Liver (tissue), 9 donors: Measurements from ENCODE around the gene MPRIP. TPM values are rescaled to one million over a fixed set of nuclear protein-coding genes. Genes with fewer than 3 reads are reported as not detected.

ENCODE experiments used
- DNase-seq: peaks from one replicate; pipeline ENCODE4 v3.0.0-alpha.2; 2017; ENCODE audit warnings: low spot score
- H3K27ac ChIP-seq, 2 donors: one replicate each; pipeline ENCODE4 v1.7.0; 2013; ENCODE audit warnings: inconsistent platforms in 2 of 2, low read length in 2 of 2, control low read depth in 1 of 2, low read depth in 1 of 2, mild to moderate bottlenecking in 1 of 2
- H3K27me3 ChIP-seq, 4 donors: one replicate each; pipeline versions ENCODE4 v1.6.1 to v1.7.0; 2013; ENCODE audit warnings: low read length in 3 of 4, inconsistent platforms in 1 of 4, mild to moderate bottlenecking in 1 of 4, moderate library complexity in 1 of 4; ENCODE audit not compliant: control insufficient read depth in 4 of 4, insufficient read depth in 4 of 4
- H3K36me3 ChIP-seq, 4 donors: one replicate each; pipeline versions ENCODE4 v1.6.1 to v1.7.0; 2013; ENCODE audit warnings: low read length in 3 of 4, mild to moderate bottlenecking in 3 of 4, low read depth in 1 of 4, moderate library complexity in 1 of 4; ENCODE audit not compliant: control insufficient read depth in 4 of 4, insufficient read depth in 3 of 4
- H3K4me1 ChIP-seq, 4 donors: one replicate each; pipeline versions ENCODE4 v1.6.1 to v1.7.0; 2013; ENCODE audit warnings: low read length in 3 of 4, mild to moderate bottlenecking in 3 of 4, moderate library complexity in 1 of 4; ENCODE audit not compliant: control insufficient read depth in 4 of 4, insufficient read depth in 4 of 4
- H3K4me3 ChIP-seq, 3 donors: one replicate each; pipeline versions ENCODE4 v1.6.1 to v1.7.0; 2013; ENCODE audit warnings: low read length in 3 of 3, control low read depth in 1 of 3, low read depth in 1 of 3, mild to moderate bottlenecking in 1 of 3
- H3K9ac ChIP-seq, 2 donors: one replicate each; pipeline ENCODE4 v1.7.0; 2013; ENCODE audit warnings: low read length in 2 of 2, mild to moderate bottlenecking in 2 of 2, moderate library complexity in 2 of 2, control low read depth in 1 of 2, low read depth in 1 of 2
- H3K9me3 ChIP-seq, 4 donors: one replicate each; pipeline versions ENCODE4 v1.6.1 to v1.7.0; 2013; ENCODE audit warnings: low read length in 3 of 4; ENCODE audit not compliant: control insufficient read depth in 4 of 4
- FOXA1 ChIP-seq: IDR thresholded peaks from 2 replicates; pipeline ENCODE4 v1.6.1; 2016; ENCODE audit warnings: antibody characterized with exemption
- FOXA2 ChIP-seq: IDR thresholded peaks from 2 replicates; pipeline ENCODE4 v1.6.1; 2016; ENCODE audit warnings: antibody characterized with exemption
- GABPA ChIP-seq, 2 donors: IDR thresholded peaks in 1 of 2; conservative IDR thresholded peaks in 1 of 2; 2 replicates each; pipeline ENCODE4 v1.6.1; 2016; ENCODE audit warnings: antibody characterized with exemption in 2 of 2, mild to moderate bottlenecking in 1 of 2, moderate library complexity in 1 of 2
- HNF4A ChIP-seq, 2 donors: conservative IDR thresholded peaks; 2 replicates each; pipeline ENCODE4 v1.6.1; 2016; ENCODE audit warnings: antibody characterized with exemption in 2 of 2, mild to moderate bottlenecking in 2 of 2
- HNF4G ChIP-seq: IDR thresholded peaks from 2 replicates; pipeline ENCODE4 v1.6.1; 2016; ENCODE audit warnings: antibody characterized with exemption
- JUND ChIP-seq, 2 donors: IDR thresholded peaks; 2 replicates each; pipeline ENCODE4 v1.6.1; 2016; ENCODE audit warnings: antibody characterized with exemption in 2 of 2
- NR2F2 ChIP-seq: IDR thresholded peaks from 2 replicates; pipeline ENCODE4 v1.6.1; 2016; ENCODE audit warnings: antibody characterized with exemption
- RAD21 ChIP-seq, 2 donors: IDR thresholded peaks; 2 replicates each; pipeline ENCODE4 v1.6.1; 2016; ENCODE audit warnings: antibody characterized with exemption in 2 of 2, mild to moderate bottlenecking in 2 of 2
- RXRA ChIP-seq, 2 donors: IDR thresholded peaks; 2 replicates each; pipeline ENCODE4 v1.6.1; 2017 to 2018; ENCODE audit warnings: antibody characterized with exemption in 2 of 2, mild to moderate bottlenecking in 1 of 2
- SP1 ChIP-seq: IDR thresholded peaks from 2 replicates; pipeline ENCODE4 v1.6.1; 2018; ENCODE audit warnings: antibody characterized with exemption, mild to moderate bottlenecking
- TAF1 ChIP-seq: conservative IDR thresholded peaks from 2 replicates; pipeline ENCODE4 v1.6.1; 2016; ENCODE audit warnings: antibody characterized with exemption, mild to moderate bottlenecking
- YY1 ChIP-seq: IDR thresholded peaks from 2 replicates; pipeline ENCODE4 v1.6.1; 2016; ENCODE audit warnings: antibody characterized with exemption, mild to moderate bottlenecking
- WGBS: extraction: QIAGEN DNeasy Blood & Tissue Kit; methylation state at CpG from one replicate; pipeline ENCODE4 v1.1.7; 2013; 5-methylcytosine and 5-hydroxymethylcytosine counted together
- polyA plus RNA-seq, 2 donors: library from polyadenylated mRNA; stranded (reverse) in 1 of 2; unstranded in 1 of 2; fragments of 200-250 nt in 1 of 2; fragments of >200 nt in 1 of 2; fragmentation: Nextera tagmentation in 1 of 2; extraction: Ambion mirVana in 1 of 2; gene quantifications; one replicate each; pipeline versions ENCODE4 v1.2.1 to v1.2.3, GENCODE V29; 2013 to 2015
- total RNA-seq, 2 donors: library from RNA; depleted of rRNA; stranded (reverse); fragments of >200 nt; gene quantifications; one replicate each; pipeline ENCODE4 v1.2.3, GENCODE V29; 2014
- TF ChIP-seq, protein P1 (sequence below): IDR thresholded peaks from 2 replicates; pipeline ENCODE4 v1.6.1; 2016; ENCODE audit warnings: antibody characterized with exemption
- TF ChIP-seq, protein P2 (sequence below): IDR thresholded peaks from 2 replicates; pipeline ENCODE4 v1.6.1; 2016; ENCODE audit warnings: antibody characterized with exemption, mild to moderate bottlenecking
- TF ChIP-seq, protein P3 (sequence below): IDR thresholded peaks from 2 replicates; pipeline ENCODE4 v1.6.1; 2016; ENCODE audit warnings: antibody characterized with exemption
- TF ChIP-seq, protein P4 (sequence below): IDR thresholded peaks from 2 replicates; pipeline ENCODE4 v1.6.1; 2016; ENCODE audit warnings: antibody characterized with exemption
- TF ChIP-seq, protein P5 (sequence below): fragments of 150-350 bp; IDR thresholded peaks from 2 replicates; pipeline ENCODE4 v1.5.1; 2017; ENCODE audit warnings: improper control_type of control experiment, low read depth, low read length; ENCODE audit not compliant: missing input control
- donor health status: healthy.
- donor health status: healthy.
- donor health status: healthy.
- donor health status: healthy.
- donor health status: healthy.

Gene MPRIP
- total and polyA plus RNA-seq, 4 donors, result 21.2 to 61.9 (median 34.7) TPM

DNA sequence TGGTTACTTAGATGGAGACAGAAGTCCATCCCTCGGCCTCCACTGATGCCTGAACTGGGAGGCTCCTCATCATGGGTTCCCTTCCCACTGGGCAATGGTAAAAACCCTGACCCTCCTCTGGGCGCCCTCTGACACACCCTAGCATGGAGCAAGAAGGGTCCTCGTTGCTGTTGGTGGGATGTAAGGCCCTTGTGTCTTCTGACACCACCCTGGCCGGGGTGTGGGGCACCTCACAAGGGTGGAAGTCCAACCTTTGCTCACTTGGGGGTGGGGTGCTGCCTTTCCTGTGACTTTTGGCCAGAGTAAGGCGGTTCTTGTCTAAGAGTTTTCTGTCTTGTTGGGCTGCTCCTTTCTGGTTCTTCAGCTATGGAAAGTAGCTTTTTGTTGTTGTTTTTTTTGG is 28.7 kb downstream of the MPRIP start:
- TF ChIP-seq GABPA (IDR thresholded peaks at IDR 0.05 in 1 of 2, conservative IDR thresholded peaks at IDR 0.05 in 1 of 2) (no peak), RAD21 (IDR thresholded peaks at IDR 0.05) (no peak), YY1 (no peak), FOXA1 (no peak), SP1 (no peak), JUND (IDR thresholded peaks at IDR 0.05) (no peak), FOXA2 (no peak), TAF1 (no peak), RXRA (IDR thresholded peaks at IDR 0.05) (no peak), NR2F2 (no peak), HNF4G (no peak), HNF4A (conservative IDR thresholded peaks at IDR 0.05) (no peak)
- TF ChIP-seq, protein P1, sequence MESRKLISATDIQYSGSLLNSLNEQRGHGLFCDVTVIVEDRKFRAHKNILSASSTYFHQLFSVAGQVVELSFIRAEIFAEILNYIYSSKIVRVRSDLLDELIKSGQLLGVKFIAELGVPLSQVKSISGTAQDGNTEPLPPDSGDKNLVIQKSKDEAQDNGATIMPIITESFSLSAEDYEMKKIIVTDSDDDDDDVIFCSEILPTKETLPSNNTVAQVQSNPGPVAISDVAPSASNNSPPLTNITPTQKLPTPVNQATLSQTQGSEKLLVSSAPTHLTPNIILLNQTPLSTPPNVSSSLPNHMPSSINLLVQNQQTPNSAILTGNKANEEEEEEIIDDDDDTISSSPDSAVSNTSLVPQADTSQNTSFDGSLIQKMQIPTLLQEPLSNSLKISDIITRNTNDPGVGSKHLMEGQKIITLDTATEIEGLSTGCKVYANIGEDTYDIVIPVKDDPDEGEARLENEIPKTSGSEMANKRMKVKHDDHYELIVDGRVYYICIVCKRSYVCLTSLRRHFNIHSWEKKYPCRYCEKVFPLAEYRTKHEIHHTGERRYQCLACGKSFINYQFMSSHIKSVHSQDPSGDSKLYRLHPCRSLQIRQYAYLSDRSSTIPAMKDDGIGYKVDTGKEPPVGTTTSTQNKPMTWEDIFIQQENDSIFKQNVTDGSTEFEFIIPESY, result no peak
- TF ChIP-seq, protein P2, sequence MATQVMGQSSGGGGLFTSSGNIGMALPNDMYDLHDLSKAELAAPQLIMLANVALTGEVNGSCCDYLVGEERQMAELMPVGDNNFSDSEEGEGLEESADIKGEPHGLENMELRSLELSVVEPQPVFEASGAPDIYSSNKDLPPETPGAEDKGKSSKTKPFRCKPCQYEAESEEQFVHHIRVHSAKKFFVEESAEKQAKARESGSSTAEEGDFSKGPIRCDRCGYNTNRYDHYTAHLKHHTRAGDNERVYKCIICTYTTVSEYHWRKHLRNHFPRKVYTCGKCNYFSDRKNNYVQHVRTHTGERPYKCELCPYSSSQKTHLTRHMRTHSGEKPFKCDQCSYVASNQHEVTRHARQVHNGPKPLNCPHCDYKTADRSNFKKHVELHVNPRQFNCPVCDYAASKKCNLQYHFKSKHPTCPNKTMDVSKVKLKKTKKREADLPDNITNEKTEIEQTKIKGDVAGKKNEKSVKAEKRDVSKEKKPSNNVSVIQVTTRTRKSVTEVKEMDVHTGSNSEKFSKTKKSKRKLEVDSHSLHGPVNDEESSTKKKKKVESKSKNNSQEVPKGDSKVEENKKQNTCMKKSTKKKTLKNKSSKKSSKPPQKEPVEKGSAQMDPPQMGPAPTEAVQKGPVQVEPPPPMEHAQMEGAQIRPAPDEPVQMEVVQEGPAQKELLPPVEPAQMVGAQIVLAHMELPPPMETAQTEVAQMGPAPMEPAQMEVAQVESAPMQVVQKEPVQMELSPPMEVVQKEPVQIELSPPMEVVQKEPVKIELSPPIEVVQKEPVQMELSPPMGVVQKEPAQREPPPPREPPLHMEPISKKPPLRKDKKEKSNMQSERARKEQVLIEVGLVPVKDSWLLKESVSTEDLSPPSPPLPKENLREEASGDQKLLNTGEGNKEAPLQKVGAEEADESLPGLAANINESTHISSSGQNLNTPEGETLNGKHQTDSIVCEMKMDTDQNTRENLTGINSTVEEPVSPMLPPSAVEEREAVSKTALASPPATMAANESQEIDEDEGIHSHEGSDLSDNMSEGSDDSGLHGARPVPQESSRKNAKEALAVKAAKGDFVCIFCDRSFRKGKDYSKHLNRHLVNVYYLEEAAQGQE, result no peak
- TF ChIP-seq, protein P3, sequence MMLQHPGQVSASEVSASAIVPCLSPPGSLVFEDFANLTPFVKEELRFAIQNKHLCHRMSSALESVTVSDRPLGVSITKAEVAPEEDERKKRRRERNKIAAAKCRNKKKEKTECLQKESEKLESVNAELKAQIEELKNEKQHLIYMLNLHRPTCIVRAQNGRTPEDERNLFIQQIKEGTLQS, result no peak
- TF ChIP-seq, protein P4, sequence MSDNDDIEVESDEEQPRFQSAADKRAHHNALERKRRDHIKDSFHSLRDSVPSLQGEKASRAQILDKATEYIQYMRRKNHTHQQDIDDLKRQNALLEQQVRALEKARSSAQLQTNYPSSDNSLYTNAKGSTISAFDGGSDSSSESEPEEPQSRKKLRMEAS, result no peak
- TF ChIP-seq, protein P5, sequence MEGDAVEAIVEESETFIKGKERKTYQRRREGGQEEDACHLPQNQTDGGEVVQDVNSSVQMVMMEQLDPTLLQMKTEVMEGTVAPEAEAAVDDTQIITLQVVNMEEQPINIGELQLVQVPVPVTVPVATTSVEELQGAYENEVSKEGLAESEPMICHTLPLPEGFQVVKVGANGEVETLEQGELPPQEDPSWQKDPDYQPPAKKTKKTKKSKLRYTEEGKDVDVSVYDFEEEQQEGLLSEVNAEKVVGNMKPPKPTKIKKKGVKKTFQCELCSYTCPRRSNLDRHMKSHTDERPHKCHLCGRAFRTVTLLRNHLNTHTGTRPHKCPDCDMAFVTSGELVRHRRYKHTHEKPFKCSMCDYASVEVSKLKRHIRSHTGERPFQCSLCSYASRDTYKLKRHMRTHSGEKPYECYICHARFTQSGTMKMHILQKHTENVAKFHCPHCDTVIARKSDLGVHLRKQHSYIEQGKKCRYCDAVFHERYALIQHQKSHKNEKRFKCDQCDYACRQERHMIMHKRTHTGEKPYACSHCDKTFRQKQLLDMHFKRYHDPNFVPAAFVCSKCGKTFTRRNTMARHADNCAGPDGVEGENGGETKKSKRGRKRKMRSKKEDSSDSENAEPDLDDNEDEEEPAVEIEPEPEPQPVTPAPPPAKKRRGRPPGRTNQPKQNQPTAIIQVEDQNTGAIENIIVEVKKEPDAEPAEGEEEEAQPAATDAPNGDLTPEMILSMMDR, result no peak
- no peaks in the 10 kb centered on the region for H3K36me3 ChIP-seq
- H3K9ac ChIP-seq, result no peak overlapping the region
- peaks cover 14 to 45% (median 26%) of the 10 kb centered on the region in 4 donors for H3K4me1 ChIP-seq
- WGBS, result 57% methylated on average over 5 of the region's 5 CpGs
- no peaks in the 10 kb centered on the region for H3K27me3 ChIP-seq
- no peak overlapping the region for H3K4me3 ChIP-seq
- no peak for DNase-seq
- H3K27ac ChIP-seq, result no peak overlapping the region
- H3K9me3 ChIP-seq, result no peaks in the 10 kb centered on the region
